Right lobe of liver (tissue), 6 donors: Measurements from ENCODE around the gene ARID5B. TPM values are rescaled to one million over a fixed set of nuclear protein-coding genes. Genes with fewer than 3 reads are reported as not detected.
A peak's percentile ranks its signal among the peaks of the same experiment; 100 is the strongest.
"Not testable (repeated sequence)": the region's sequence is repeated elsewhere in the genome, so short reads cannot be mapped to it uniquely, and the experiment has no call there.

Source experiments
- ATAC-seq, 4 donors: fragments of 200-7000 bp; cut with Tn5 transposase; one replicate each; pipeline ENCODE4 v1.9.1; 2020; ENCODE audit warnings: mild to moderate bottlenecking in 4 of 4, moderate library complexity in 4 of 4
- DNase-seq, 3 donors: peaks; one replicate each; pipeline ENCODE4 v3.0.0-alpha.2; 2020
- H3K27ac ChIP-seq, 3 donors: fragments of 200-600 bp; one replicate each; pipeline ENCODE4 v1.8.0; 2022
- H3K27me3 ChIP-seq, 2 donors: fragments of 200-600 bp; one replicate each; pipeline ENCODE4 v1.8.0; 2022
- H3K36me3 ChIP-seq, 4 donors: fragments of 200-600 bp; sonication (generic) in 1 of 4; one replicate each; pipeline versions ENCODE4 v1.5.1 to v1.8.0; 2017 to 2022; ENCODE audit warnings: control low read depth in 1 of 4
- H3K4me1 ChIP-seq, 4 donors: fragments of 200-600 bp; sonication (generic) in 1 of 4; one replicate each; pipeline versions ENCODE4 v1.5.1 to v1.8.0; 2017 to 2022; ENCODE audit warnings: control low read depth in 1 of 4
- H3K4me3 ChIP-seq, 3 donors: fragments of 200-600 bp; one replicate each; pipeline ENCODE4 v1.8.0; 2022
- H3K9me3 ChIP-seq, 4 donors: fragments of 200-600 bp; sonication (generic) in 1 of 4; one replicate each; pipeline versions ENCODE4 v1.5.1 to v1.8.0; 2017 to 2022; ENCODE audit warnings: control low read depth in 1 of 4
- POLR2A ChIP-seq: fragments of 450-650 bp; IDR thresholded peaks from one replicate; pipeline ENCODE4 v1.6.1; 2017; ENCODE audit warnings: antibody characterized with exemption, mild to moderate bottlenecking
- WGBS: methylation state at CpG from one replicate; pipeline ENCODE4 v1.1.6; 2018; ENCODE audit warnings: low coverage, low lambda C conversion rate; ENCODE audit not compliant: insufficient coverage; ENCODE audit errors: missing lambda C conversion rate; 5-methylcytosine and 5-hydroxymethylcytosine counted together
- intact Hi-C, 2 donors: fragments of 100-400 bp; cut with DNase I; formaldehyde crosslinking; loops; one replicate each; pipeline versions ENCODE4 v1.11.2 to v1.14.1; 2022
- total RNA-seq, 6 experiments: library from RNA; depleted of rRNA in 2 of 6; stranded (reverse); fragments of >200 nt in 2 of 6; fragmentation: NEBNext Ultra II Directional in 3 of 6; extraction: Animal tissue kit (Norgen Biotek cat#: 25700) in 3 of 6; gene quantifications; one replicate each; pipeline versions ENCODE4 v1.1.0 to v1.2.4, GENCODE V29; 2016 to 2023
- TF ChIP-seq, protein P1 (sequence below), 4 donors: fragments of 200-600 bp in 3 of 4; fragments of 450-650 bp in 1 of 4; IDR thresholded peaks; one replicate each; pipeline versions ENCODE4 v1.5.1 to v1.8.0; 2016 to 2022; ENCODE audit warnings: antibody characterized with exemption in 4 of 4, mild to moderate bottlenecking in 2 of 4
- donor health status: DM: no; HTN: yes; CAD: no.
- donor health status: DM: no; HTN: no; CAD: no.
- donor health status: DM: no; HTN: no; CAD: no.
- donor health status: DM: no; HTN: yes; CAD: no.
- donor health status: DM: no; HTN: yes; CAD: no.

The ARID5B gene
- total RNA-seq, 6 experiments from 2014 or later, result 2.7 to 10.5 (median 5.3) TPM

DNA sequence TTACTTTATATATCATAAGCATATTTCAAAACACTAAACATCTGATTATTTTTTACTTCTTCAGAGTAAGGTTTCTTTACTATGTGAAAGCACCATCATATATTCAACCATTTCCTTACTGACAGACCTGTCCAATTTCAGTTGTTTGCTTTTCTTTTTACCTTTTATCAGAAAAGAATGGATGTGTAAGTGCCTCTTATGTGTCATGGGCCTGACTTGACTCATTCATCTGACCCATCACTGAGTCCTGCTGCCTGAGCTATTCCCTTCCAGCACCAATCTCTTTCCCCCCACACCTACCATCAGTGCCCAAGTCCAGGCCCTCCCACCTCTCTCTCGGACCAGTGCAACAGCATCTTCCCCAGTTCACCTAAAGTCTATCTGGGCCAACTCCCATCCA, 41.7 kb upstream of the ARID5B start:
- no peaks in the 10 kb centered on the region for H3K9me3 ChIP-seq
- no peak overlapping the region for H3K4me3 ChIP-seq
- no peak overlapping the region for H3K27ac ChIP-seq
- H3K36me3 ChIP-seq, result no peaks in the 10 kb centered on the region
- DNase-seq (no peak), ATAC-seq (no peak)
- intact Hi-C loops, result no loop called here
- H3K27me3 ChIP-seq, result no peaks in the 10 kb centered on the region
- no peak for TF ChIP-seq POLR2A
- TF ChIP-seq, protein P1, sequence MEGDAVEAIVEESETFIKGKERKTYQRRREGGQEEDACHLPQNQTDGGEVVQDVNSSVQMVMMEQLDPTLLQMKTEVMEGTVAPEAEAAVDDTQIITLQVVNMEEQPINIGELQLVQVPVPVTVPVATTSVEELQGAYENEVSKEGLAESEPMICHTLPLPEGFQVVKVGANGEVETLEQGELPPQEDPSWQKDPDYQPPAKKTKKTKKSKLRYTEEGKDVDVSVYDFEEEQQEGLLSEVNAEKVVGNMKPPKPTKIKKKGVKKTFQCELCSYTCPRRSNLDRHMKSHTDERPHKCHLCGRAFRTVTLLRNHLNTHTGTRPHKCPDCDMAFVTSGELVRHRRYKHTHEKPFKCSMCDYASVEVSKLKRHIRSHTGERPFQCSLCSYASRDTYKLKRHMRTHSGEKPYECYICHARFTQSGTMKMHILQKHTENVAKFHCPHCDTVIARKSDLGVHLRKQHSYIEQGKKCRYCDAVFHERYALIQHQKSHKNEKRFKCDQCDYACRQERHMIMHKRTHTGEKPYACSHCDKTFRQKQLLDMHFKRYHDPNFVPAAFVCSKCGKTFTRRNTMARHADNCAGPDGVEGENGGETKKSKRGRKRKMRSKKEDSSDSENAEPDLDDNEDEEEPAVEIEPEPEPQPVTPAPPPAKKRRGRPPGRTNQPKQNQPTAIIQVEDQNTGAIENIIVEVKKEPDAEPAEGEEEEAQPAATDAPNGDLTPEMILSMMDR (IDR thresholded peaks at IDR 0.05), result no peak
- WGBS, result 64% methylated on average over 1 of the region's 1 CpG
- H3K4me1 ChIP-seq, result no peaks in the 10 kb centered on the region

DNA sequence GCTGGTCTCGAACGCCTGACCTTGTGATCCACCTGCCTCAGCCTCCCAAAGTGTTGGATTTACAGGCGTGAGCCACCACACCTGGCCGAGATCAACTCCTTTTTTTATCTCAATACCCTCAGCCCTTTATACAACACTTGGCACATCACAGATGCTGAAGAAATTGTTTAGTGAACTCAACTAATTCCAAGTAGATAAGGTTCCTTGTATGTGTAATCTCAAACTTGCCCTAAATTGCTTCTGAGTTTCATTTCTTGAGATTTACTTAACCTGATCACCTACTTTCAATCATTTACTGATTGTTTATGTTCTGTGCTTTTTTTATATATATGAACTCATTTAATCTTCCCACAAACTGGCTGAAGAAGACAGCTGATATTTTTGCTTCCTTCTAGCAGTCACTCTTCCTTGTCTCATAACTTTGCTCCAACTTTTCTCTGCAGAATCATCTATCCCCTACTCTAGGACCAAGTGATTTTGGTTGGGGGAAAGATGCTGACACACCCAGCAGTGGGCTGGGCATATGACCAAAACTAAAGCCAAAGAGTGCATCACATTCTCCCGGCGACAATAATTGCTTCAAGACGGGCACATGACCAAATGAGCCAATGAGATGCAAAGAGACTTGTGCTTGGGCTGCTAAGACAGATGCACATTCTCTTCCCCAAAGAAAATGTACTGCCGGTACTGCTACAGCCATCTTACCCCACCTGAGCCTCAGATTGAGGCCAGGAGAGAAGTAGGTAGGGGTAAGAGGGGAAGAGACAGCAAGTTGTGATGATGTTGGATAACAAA, 40.3 kb upstream of the ARID5B start:
- Histone ChIP-seq H3K27me3 (no peaks in the 10 kb centered on the region), H3K27ac (no peak overlapping the region), H3K9me3 (no peaks in the 10 kb centered on the region), H3K4me1 (no peaks in the 10 kb centered on the region), H3K4me3 (no peak overlapping the region), H3K36me3 (no peaks in the 10 kb centered on the region)
- DNase-seq (no peak), ATAC-seq (no peak)
- intact Hi-C loops, result no loop called here
- no peak for TF ChIP-seq POLR2A
- TF ChIP-seq, protein P1 (IDR thresholded peaks at IDR 0.05), result no peak
- WGBS, result 81% methylated on average over 7 of the region's 8 CpGs

DNA sequence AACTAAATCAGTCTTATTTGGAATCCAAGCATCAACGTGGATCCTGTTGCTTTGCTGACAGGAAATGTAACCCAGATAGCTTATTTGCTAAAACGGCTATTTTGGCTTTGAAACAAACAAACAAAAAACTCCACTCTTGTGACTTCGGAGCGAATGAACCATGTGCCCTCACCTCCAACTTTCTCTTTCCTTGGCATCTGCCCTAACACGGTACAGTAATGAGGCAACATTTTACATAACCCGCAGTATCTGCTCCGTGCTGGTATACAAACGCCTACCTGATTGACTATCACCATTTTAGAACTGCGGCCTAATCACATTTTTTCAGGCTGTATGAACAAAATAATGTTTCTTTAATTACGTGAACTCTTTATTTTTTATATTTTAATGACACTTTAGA, 37.5 kb upstream of the ARID5B start:
- H3K27me3 ChIP-seq, result no peaks in the 10 kb centered on the region
- TF ChIP-seq, protein P1 (IDR thresholded peaks at IDR 0.05), result no peak
- TF ChIP-seq POLR2A, result no peak
- H3K36me3 ChIP-seq, result no peaks in the 10 kb centered on the region
- no peaks in the 10 kb centered on the region for H3K4me1 ChIP-seq
- H3K9me3 ChIP-seq, result no peaks in the 10 kb centered on the region
- peak overlapping the region in 1 of 3 donors; percentile 16 for H3K27ac ChIP-seq
- WGBS, result 17% methylated on average over 10 of the region's 10 CpGs
- ATAC-seq (peak; percentile 87 to 98 (median 91)), DNase-seq (no peak)
- intact Hi-C loops, result no loop called here
- no peak overlapping the region for H3K4me3 ChIP-seq

DNA sequence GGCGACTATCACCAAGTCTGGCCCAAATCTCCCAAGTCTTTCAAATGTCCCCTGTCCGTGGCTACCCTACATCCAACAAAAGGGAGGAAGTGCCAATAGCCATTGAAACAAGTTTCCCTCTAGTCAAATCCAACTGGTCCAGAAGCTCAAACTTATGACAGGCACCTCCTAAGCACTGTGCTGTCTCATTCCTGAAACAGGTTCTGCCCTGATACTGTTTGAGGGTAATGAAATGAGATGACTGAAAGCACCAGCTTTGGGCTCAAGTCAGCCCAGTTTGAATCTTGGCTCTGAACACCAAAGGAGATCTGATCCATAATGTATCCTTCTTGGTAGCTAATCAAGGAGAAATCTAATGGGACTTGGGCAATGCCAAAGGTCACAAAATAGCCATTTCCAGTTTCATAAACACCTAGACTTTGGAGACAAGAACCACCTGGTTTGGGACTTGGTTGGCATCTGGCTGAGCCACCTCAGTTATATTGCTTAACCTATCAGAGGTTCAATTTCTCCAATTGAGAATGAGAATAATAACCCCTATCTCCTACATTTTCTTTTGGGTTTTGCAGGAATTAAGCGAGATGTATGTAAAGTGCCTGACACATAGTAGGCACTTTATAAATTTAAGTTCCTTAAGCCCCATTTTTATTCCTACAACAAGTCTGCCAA, 34.7 kb upstream of the ARID5B start:
- 91% methylated on average over 3 of the region's 3 CpGs for WGBS
- Histone ChIP-seq H3K36me3 (no peaks in the 10 kb centered on the region), H3K9me3 (no peaks in the 10 kb centered on the region), H3K27ac (no peak overlapping the region), H3K4me3 (peak overlapping the region; percentile 40 to 53 (median 51)), H3K4me1 (no peaks in the 10 kb centered on the region), H3K27me3 (no peaks in the 10 kb centered on the region)
- intact Hi-C loops, result no loop called here
- TF ChIP-seq, protein P1 (IDR thresholded peaks at IDR 0.05), result no peak
- no peak for TF ChIP-seq POLR2A
- no peak for ATAC-seq
- no peak for DNase-seq

DNA sequence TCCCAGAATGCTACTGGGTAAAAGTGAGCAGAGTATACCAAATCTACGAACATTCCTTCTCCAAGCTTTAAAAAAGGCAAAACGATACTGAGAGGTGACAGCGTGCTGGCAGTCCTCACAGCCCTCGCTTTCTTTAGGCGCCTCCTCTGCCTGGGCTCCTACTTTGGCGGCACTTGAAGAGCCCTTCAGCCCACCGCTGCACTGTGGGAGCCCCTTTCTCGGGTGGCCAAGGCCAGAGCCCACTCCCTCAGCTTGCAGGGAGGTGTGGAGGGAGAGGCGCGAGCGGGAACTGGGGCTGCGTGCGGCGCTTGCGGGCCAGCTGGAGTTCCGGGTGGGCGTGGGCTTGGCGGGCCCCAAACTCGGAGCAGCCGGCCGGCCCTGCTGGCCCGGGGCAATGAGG, 34.1 kb upstream of the ARID5B start:
- DNase-seq (peak in 1 of 3 donors; percentile 17), ATAC-seq (peak in 1 of 4 donors; percentile 15)
- H3K27ac ChIP-seq, H3K9me3 ChIP-seq, intact Hi-C loops, H3K27me3 ChIP-seq, H3K36me3 ChIP-seq, H3K4me1 ChIP-seq: not testable (repeated sequence)
- WGBS, result 50% methylated on average over 7 of the region's 22 CpGs
- H3K4me3 ChIP-seq, result peak overlapping the region; percentile 40 to 53 (median 51)
